ENCODE measurements around the gene UBXN10. TPM values are rescaled to one million over a fixed set of nuclear protein-coding genes. Genes with fewer than 3 reads are reported as not detected.

UBXN10 gene
- total RNA-seq, 4 donors from 2014 or later = 1.2 to 11.3 (median 3.3) TPM

DNA sequence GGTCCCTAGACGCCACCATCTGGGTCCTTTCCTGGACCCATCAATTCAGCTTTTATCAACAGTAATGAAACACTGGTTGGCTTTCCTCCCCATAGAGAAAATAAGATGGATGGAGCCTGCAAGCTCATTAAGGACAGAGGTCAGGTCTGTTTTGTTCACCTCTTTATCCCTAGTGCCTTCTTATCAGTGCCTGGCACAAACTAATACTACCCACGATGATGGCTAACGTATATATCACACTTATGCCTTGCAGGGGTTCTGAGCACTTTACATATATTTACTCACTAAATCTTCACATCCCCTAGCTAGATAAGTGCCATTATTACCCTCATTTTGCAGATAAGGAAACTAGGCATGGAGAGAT, 5.1 kb upstream of the UBXN10 start:
- no peaks in the 10 kb centered on the region for H3K9me3 ChIP-seq
- no peak for TF ChIP-seq CTCF (IDR thresholded peaks at IDR 0.05)
- no peak for TF ChIP-seq POLR2A (IDR thresholded peaks at IDR 0.05)
- H3K27ac ChIP-seq = no peak overlapping the region
- no peaks in the 10 kb centered on the region for H3K4me1 ChIP-seq
- intact Hi-C loops (cut with DNase I; ENCODE audit: low total_unique reads) = no loop called here
- no peaks in the 10 kb centered on the region for H3K27me3 ChIP-seq
- no peak overlapping the region for H3K4me3 ChIP-seq
- H3K36me3 ChIP-seq = no peaks in the 10 kb centered on the region
- DNase-seq = no peak

- no peak for DNase-seq
- H3K4me3 ChIP-seq = no peak overlapping the region
- H3K9me3 ChIP-seq = no peaks in the 10 kb centered on the region
- no peak overlapping the region for H3K27ac ChIP-seq
- TF ChIP-seq CTCF (IDR thresholded peaks at IDR 0.05) = no peak
- no peak for TF ChIP-seq POLR2A (IDR thresholded peaks at IDR 0.05)
- no peaks in the 10 kb centered on the region for H3K4me1 ChIP-seq
- no peaks in the 10 kb centered on the region for H3K36me3 ChIP-seq
- intact Hi-C loops (cut with DNase I; ENCODE audit: low total_unique reads) = no loop called here
- H3K27me3 ChIP-seq = no peaks in the 10 kb centered on the region
Measured at GRCh38 chr1:20182415-20182814, 3.5 kb upstream of the UBXN10 start.

- TF ChIP-seq POLR2A (IDR thresholded peaks at IDR 0.05) (no peak), CTCF (IDR thresholded peaks at IDR 0.05) (no peak)
- Histone ChIP-seq H3K4me3 (no peak overlapping the region), H3K9me3 (no peaks in the 10 kb centered on the region), H3K4me1 (no peaks in the 10 kb centered on the region), H3K27me3 (no peaks in the 10 kb centered on the region), H3K27ac (no peak overlapping the region), H3K36me3 (no peaks in the 10 kb centered on the region)
- no peak for DNase-seq
- intact Hi-C loops (cut with DNase I; ENCODE audit: low total_unique reads) = no loop called here
Measured at GRCh38 chr1:20183035-20183434, 2.9 kb upstream of the UBXN10 start.

GRCh38 chr1:20183616-20184271, 2.2 kb upstream of the UBXN10 start:
- no peak overlapping the region for H3K27ac ChIP-seq
- DNase-seq = peak in 1 of 2 donors; percentile 50
- no peak for TF ChIP-seq POLR2A (IDR thresholded peaks at IDR 0.05)

DNA sequence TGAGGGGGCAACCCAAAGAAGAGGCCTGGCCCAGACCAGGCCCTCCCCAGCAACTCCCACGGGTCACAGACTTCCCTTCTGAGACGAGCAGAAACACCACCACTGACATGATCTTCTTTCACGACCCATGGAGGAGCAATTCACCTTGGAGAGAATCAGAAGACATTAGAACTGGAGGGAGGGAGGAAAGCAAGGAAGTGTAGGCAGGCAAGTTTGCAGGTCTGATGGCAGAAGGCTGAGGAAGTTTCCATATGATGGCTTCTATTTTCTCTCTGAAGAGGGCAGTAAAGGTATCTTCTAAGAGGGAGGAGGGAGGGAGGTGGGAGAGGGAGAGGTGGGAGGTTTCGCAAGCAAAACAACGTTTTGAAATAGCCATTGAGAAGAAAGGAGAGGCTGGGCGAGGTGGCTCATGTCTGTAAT, 1.4 kb upstream of the UBXN10 start:
- Histone ChIP-seq H3K27ac (no peak overlapping the region), H3K4me1 (no peaks in the 10 kb centered on the region), H3K27me3 (no peaks in the 10 kb centered on the region), H3K4me3 (no peak overlapping the region), H3K9me3 (no peaks in the 10 kb centered on the region), H3K36me3 (no peaks in the 10 kb centered on the region)
- no peak for TF ChIP-seq CTCF (IDR thresholded peaks at IDR 0.05)
- no peak for TF ChIP-seq POLR2A (IDR thresholded peaks at IDR 0.05)
- intact Hi-C loops (cut with DNase I; ENCODE audit: low total_unique reads) = no loop called here
- no peak for DNase-seq

More at GRCh38 chr1:20183616-20184271, 2.2 kb upstream of the UBXN10 start:
- H3K27me3 ChIP-seq = no peaks in the 10 kb centered on the region
- H3K4me1 ChIP-seq = no peaks in the 10 kb centered on the region
- no peak overlapping the region for H3K4me3 ChIP-seq
- no peaks in the 10 kb centered on the region for H3K36me3 ChIP-seq
- intact Hi-C loops (cut with DNase I; ENCODE audit: low total_unique reads) = no loop called here
- no peaks in the 10 kb centered on the region for H3K9me3 ChIP-seq

All from uterus (tissue), 4 donors.